HG03439 (cell line): ENCODE measurements around the gene OSBP2.

Experiments used
- ATAC-seq: cut with Tn5 transposase; IDR thresholded peaks from one replicate; pipeline ENCODE4 v1.9.1; 2021; ENCODE audit warnings: mild to moderate bottlenecking, moderate library complexity; ENCODE audit not compliant: unreplicated experiment

Gene OSBP2

GRCh38 chr22:30890686-30891442, 196.2 kb downstream of the OSBP2 start:
- no peak for ATAC-seq

GRCh38 chr22:30891443-30891755, 196.7 kb downstream of the OSBP2 start:
- ATAC-seq, result no peak

DNA sequence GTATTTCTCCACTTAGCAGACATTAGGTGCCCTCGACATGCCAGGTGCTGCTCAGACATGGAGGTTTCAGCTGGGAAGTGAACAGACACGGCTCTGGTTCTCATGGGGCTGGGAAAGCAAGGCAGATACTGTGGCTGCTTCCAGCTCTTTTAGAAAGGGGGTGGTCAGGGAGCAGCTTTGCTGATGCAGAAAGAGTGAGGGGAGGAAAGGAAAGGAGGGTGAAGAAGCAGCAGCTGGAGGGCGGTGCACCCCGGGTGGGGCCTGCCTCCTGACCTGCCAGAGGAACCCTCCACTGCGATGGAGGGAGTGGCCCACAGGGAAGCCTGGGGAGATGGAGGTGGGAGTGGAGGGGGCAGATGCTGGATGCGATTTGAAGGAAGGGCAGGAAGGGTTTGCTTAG, 197.1 kb downstream of the OSBP2 start:
- ATAC-seq, result no peak

DNA sequence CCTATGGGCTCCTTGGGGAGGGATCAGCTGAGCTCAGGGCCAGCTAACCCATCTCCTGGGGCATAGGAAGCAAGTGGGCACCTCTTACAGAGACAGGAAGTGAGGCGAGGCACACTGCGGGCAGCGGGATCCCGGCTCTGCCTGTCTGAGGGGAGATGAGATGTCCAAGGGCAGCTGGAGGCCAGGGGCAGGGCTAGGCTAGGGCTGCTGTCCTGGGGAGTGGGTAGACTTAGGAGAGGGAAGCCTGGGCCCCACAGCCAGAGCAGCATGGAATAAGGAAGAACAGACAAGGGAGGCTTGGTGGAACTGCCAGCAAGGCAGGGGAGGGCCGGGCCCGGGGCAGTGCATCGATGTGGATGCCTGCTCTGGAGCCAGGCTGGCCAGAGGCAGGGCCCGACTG, 197.6 kb downstream of the OSBP2 start:
- ATAC-seq, result no peak

- ATAC-seq, result no peak
Observed at GRCh38 chr22:30892731-30893221, 198.1 kb downstream of the OSBP2 start.

DNA sequence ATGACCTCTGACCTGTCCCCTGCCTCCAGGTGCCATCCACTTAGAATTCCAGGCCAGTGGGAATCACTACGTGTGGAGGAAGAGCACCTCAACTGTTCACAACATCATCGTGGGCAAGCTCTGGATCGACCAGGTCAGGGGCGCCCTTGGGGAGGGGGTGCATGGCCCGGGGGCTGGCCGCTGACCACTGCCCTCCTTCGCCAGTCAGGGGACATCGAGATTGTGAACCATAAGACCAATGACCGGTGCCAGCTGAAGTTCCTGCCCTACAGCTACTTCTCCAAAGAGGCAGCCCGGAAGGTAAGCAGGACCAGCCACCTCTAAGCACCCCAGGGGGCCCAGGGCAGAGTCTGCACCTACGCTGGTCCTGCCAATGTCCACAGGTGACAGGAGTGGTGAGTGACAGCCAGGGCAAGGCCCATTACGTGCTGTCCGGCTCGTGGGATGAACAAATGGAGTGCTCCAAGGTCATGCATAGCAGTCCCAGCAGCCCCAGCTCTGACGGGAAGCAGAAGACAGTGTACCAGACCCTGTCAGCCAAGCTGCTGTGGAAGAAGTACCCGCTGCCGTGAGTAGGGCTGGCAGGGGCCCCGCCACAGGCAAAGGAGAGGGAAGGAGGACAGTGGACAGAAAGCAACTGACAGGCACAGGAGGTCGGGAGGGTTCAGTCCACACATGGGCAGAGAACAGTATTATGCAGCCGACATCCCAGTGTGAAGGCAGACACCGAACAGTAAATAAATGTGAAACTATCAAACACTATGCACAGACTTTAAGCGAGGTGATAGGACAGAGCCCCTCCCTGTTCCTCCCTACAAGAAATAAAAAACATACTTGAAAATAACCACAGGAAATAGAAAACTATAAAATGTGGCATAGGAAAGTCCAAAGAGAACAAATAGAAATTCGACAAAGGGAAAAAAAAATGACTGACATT, 199.0 kb downstream of the OSBP2 start:
- ATAC-seq, result no peak

- no peak for ATAC-seq
Observed at GRCh38 chr22:30894371-30894740, 199.7 kb downstream of the OSBP2 start.

- no peak for ATAC-seq
Observed at GRCh38 chr22:30902496-30903357, 208.1 kb downstream of the OSBP2 start.

DNA sequence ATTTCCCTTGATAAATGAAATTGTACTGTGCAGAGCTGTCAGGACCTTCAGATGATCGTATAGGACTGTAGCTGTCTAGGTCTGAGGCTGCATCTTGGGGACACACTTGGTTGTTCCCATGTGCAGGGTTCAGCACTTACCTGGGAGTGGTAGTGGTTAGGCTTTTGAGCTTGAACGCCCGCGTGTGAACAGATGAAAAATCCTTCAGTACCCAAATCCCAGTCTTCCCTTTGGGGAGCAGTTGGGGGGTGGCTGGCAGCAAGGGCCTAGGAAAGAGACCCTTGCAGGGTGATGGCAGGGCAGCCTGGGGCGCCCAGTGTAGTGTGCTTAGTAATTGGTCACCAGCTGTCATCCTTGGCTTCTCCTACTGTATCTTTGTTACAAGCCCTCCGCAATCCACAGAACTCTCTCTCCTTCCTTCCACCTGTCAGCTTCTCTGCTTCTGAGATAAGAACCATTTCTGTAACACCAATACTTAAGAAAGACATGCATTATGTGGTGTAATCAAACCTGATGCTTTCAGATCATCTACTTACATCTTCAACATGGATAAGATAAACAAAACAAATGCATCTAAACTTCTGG, 209.3 kb downstream of the OSBP2 start:
- ATAC-seq, result no peak

GRCh38 chr22:30905696-30906341, 211.1 kb downstream of the OSBP2 start:
- no peak for ATAC-seq

- ATAC-seq, result no peak
Observed at GRCh38 chr22:30906411-30906810, 211.7 kb downstream of the OSBP2 start.

DNA sequence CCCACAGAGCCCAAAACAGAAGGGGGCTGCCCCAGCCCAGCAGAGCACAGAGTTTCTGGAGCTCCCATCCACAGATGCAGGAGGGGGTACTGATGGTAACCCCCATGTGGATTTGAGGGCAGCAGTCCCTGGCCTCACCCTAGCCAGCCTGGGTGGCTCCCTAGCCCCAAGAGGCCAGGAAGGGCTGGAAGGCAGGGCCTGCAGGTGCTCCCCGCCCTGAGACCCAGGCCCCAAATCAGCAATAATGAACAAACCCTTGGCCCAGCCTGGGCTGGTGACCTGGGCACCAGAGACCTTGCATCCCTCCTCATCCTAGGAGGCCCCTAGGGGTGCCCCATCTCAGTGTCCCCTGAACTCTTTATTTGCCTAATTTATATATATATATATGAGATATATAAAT, 212.3 kb downstream of the OSBP2 start:
- no peak for ATAC-seq

DNA sequence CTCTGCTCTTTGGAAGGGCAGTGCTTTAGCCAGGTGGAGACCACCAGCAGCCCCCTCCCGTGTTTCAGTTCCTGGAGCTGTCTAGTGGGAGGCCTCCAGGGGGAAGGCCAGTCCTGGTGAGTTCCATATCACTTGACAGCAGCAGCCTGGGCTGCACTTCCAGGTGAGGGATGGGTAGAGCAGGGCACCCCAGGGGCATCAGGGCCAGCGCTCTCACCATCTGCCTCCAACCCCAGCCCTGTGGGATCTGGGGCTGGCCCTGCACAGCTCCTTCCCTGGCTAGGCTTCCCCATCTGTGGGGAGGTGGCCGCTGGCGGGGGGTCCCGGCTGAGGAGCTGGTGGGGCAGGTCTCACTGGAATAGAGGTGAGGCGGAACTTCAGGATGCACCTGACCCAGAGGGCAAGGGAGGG, 213.4 kb downstream of the OSBP2 start:
- ATAC-seq, result no peak

GRCh38 chr22:30909306-30909705, 214.6 kb downstream of the OSBP2 start:
- ATAC-seq, result no peak

- ATAC-seq, result no peak
Observed at GRCh38 chr22:30910358-30910757, 215.7 kb downstream of the OSBP2 start.

DNA sequence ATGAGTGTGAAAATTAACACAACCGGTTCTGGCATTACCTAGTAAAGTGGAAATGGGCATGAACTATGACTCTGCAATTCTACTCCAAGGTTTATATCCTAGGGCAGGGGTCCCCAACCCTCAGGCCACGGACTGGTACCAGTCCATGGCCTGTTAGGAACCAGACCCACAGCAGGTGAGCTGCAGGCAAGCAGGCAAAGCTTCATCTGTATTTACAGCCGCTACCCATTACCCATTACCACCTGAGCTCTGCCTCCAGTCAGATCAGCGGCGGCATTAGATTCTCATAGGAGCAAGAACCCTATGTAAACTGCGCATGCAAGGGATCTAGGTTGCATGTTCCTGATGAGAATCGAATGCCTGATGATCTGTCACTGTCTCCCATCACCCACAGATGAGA, 224.1 kb downstream of the OSBP2 start:
- ATAC-seq, result no peak

- no peak for ATAC-seq
Observed at GRCh38 chr22:30919973-30920372, 225.3 kb downstream of the OSBP2 start.

DNA sequence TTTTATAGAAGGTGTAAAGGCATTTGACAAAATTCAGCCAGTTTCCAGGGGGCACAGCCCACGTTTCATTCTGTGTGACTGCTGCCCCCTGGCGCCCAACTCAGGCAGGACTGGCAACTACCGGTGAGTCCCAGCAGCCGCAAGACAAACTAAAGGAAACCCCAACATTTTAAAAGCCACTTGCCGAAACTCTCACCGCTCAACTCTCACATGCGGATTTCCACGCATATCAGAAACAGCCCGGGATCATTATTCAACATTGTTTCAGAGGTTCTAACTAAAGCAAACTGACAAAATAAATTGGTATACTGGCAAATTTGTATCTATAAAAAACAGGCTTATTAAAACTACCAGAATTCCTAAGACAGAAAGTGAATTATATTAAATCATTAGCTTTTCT, 225.7 kb downstream of the OSBP2 start:
- ATAC-seq, result no peak

- ATAC-seq, result no peak
Observed at GRCh38 chr22:30921108-30921507, 226.4 kb downstream of the OSBP2 start.

GRCh38 chr22:30922151-30922611, 227.5 kb downstream of the OSBP2 start:
- ATAC-seq, result peak; percentile 67
